ENCODE data around the gene KIAA1191. TPM values are rescaled to one million over a fixed set of nuclear protein-coding genes. Genes with fewer than 3 reads are reported as not detected.

KIAA1191 gene
- total and polyA plus RNA-seq, 9 of the 15 experiments (the other 6 are each of a cell fraction or from before 2014, with no cell fraction given): 31.0 to 80.2 (median 45.7) TPM

- TF ChIP-seq NONO (IDR thresholded peaks at IDR 0.05; ENCODE audit: low read depth in 2 of 2, low read length in 1 of 2): no peak
- TF ChIP-seq POLR2H (tag; IDR thresholded peaks at IDR 0.05; ENCODE audit: low read depth): peak; percentile 76
- peak; percentile 93 for TF ChIP-seq HCFC1 (IDR thresholded peaks at IDR 0.05; ENCODE audit: low read depth, low read length)
- peak; percentile 50; the same call in 1 of the 2 replicates for TF ChIP-seq ZBTB7A (IDR thresholded peaks at IDR 0.05; ENCODE audit: borderline replicate concordance, control insufficient read depth, low read depth, low read length)
- TF ChIP-seq ZNF311 (CRISPR knock-in tag; IDR thresholded peaks at IDR 0.05): 0 out of 2 replicates have a peak, but pooled peaks have one; percentile 15
- 0 out of 2 replicates have a peak, but pooled peaks have one; percentile 11 for TF ChIP-seq ZSCAN32 (CRISPR knock-in tag; IDR thresholded peaks at IDR 0.05)
- no peak; the same call in 1 of the 2 replicates for TF ChIP-seq KAT7 (CRISPR knock-in tag; IDR thresholded peaks at IDR 0.05; ENCODE audit: borderline replicate concordance)
- no peak for TF ChIP-seq TRIM25 (IDR thresholded peaks at IDR 0.05; ENCODE audit: borderline replicate concordance)
- TF ChIP-seq ETS2 (tag; IDR thresholded peaks at IDR 0.05; ENCODE audit: borderline replicate concordance, poor library complexity, severe bottlenecking): no peak
- TF ChIP-seq MXI1 (IDR thresholded peaks at IDR 0.05; ENCODE audit: low read depth, low read length): peak; percentile 54
- peak; percentile 42 for TF ChIP-seq CCNT2 (IDR thresholded peaks at IDR 0.05; ENCODE audit: borderline replicate concordance, extremely low read depth, insufficient read length, low read depth, low read length)
- TF ChIP-seq TARDBP (IDR thresholded peaks at IDR 0.05): 0 out of 2 replicates have a peak, but pooled peaks have one; percentile 23
- peak; percentile 79 for TF ChIP-seq BCOR (IDR thresholded peaks at IDR 0.05)
- TF ChIP-seq TCF7L2 (IDR thresholded peaks at IDR 0.05; ENCODE audit: low read depth, low read length): no peak
- no peak for TF ChIP-seq E2F5 (CRISPR knock-in tag; IDR thresholded peaks at IDR 0.05)
- TF ChIP-seq TCF3 (CRISPR knock-in tag; IDR thresholded peaks at IDR 0.05): 0 out of 2 replicates have a peak, but pooled peaks have one; percentile 19
- TF ChIP-seq NUFIP1 (IDR thresholded peaks at IDR 0.05; ENCODE audit: partially characterized antibody): no peak
- 0 out of 2 replicates have a peak, but pooled peaks have one; percentile 9 for TF ChIP-seq FOSL1 (tag; conservative IDR thresholded peaks at IDR 0.05)
- no peak for TF ChIP-seq ZNF354B (CRISPR knock-in tag; IDR thresholded peaks at IDR 0.05)
- peak; percentile 51; the same call in 1 of the 2 replicates for TF ChIP-seq ATF4 (CRISPR knock-in tag; IDR thresholded peaks at IDR 0.05)
- 0 out of 2 replicates have a peak, but pooled peaks have one; percentile 25 for TF ChIP-seq SMAD3 (CRISPR knock-in tag; conservative IDR thresholded peaks at IDR 0.05)
- TF ChIP-seq KLF6 (CRISPR knock-in tag; IDR thresholded peaks at IDR 0.05; ENCODE audit: borderline replicate concordance): peak; percentile 46; the same call in 1 of the 2 replicates
- TF ChIP-seq SMAD2 (IDR thresholded peaks at IDR 0.05; ENCODE audit: low read depth, low read length): no peak
- peak; percentile 83 for TF ChIP-seq POLR2B (IDR thresholded peaks at IDR 0.05; ENCODE audit: low read depth, partially characterized antibody)
Measured at GRCh38 chr5:176361437-176362232, at the start of gene KIAA1191 (continued).
